Endothelial cell of umbilical vein (primary cell): ENCODE data around the gene DNAJB9. TPM values are rescaled to one million over a fixed set of nuclear protein-coding genes. Genes with fewer than 3 reads are reported as not detected.

Experiments
- BruUV-seq: library from RNA; stranded (reverse); fragments of 400-500 nt; replicated peaks from 2 replicates; lab custom pipeline; 2021; lab: Mats Ljungman, UMichigan
- CTCF ChIA-PET: fragments of 300-600, 350-600 bp; sonication (Branson Sonifier 250); formaldehyde crosslinking; loops from one replicate; lab custom pipeline; 2021; ENCODE audit warnings: antibody characterized with exemption, inconsistent platforms; lab: Charles Lee
- POLR2A ChIA-PET: fragments of 300-600, 350-600 bp; sonication (Branson Sonifier 250); formaldehyde crosslinking; loops from one replicate; lab custom pipeline; 2021; ENCODE audit warnings: antibody characterized with exemption, inconsistent platforms; lab: Charles Lee
- DNase-seq: peaks from one replicate; pipeline ENCODE4 v3.0.0-alpha.2; 2011; ENCODE audit warnings: low read depth, low spot score
- FAIRE-seq: peaks from 2 replicates; lab custom pipeline; 2011; peaks lifted over from hg19 to GRCh38; lab: Jason Lieb, UNC
- H2AFZ ChIP-seq: 2 replicates; pipeline ENCODE4 v1.6.0; 2012; ENCODE audit warnings: low read depth, low read length, control low read depth, inconsistent platforms
- H3K27ac ChIP-seq: 2 replicates; pipeline ENCODE4 v1.5.1; 2011; ENCODE audit warnings: low read depth, mild to moderate bottlenecking, control low read depth, low read length, moderate library complexity; ENCODE audit not compliant: insufficient read depth
- H3K27me3 ChIP-seq, 2 experiments: 2 replicates each; pipeline versions ENCODE4 v1.6.0 to v1.6.1; 2011; ENCODE audit warnings: low read length in 2 of 2, mixed read lengths in 1 of 2; ENCODE audit not compliant: control insufficient read depth in 2 of 2, insufficient read depth in 2 of 2
- H3K36me3 ChIP-seq, 2 experiments: 2 replicates in 1 of 2; 3 replicates in 1 of 2; pipeline ENCODE4 v1.5.1; 2011; ENCODE audit warnings: low read length in 2 of 2, mild to moderate bottlenecking in 1 of 2, moderate library complexity in 1 of 2; ENCODE audit not compliant: control insufficient read depth in 2 of 2, insufficient read depth in 2 of 2; ENCODE audit errors: extremely low read depth in 1 of 2
- H3K4me1 ChIP-seq: 3 replicates; pipeline ENCODE4 v1.5.1; 2011; ENCODE audit warnings: mild to moderate bottlenecking, low read length; ENCODE audit not compliant: control insufficient read depth, insufficient read depth; ENCODE audit errors: extremely low read depth
- H3K4me2 ChIP-seq: 2 replicates; pipeline ENCODE4 v1.6.1; 2011; ENCODE audit warnings: low read length, control low read depth, mixed read lengths; ENCODE audit not compliant: insufficient read depth
- H3K4me3 ChIP-seq, 3 experiments: fragments of 200-600 bp in 1 of 3; sonication (generic), shearing (Covaris generic) in 1 of 3; replicated peaks in 1 of 3; 2 replicates each; pipeline ENCODE4 v1.5.1; 2011 to 2016; ENCODE audit warnings: control low read depth in 3 of 3, low read length in 3 of 3, mild to moderate bottlenecking in 2 of 3, inconsistent platforms in 1 of 3, low read depth in 1 of 3, moderate library complexity in 1 of 3; ENCODE audit not compliant: insufficient read depth in 1 of 3
- H3K79me2 ChIP-seq: 2 replicates; pipeline ENCODE4 v1.6.0; 2012; ENCODE audit warnings: low read length, inconsistent platforms; ENCODE audit not compliant: control insufficient read depth, insufficient read depth
- H3K9ac ChIP-seq: replicated peaks from 2 replicates; pipeline ENCODE3; 2011; ENCODE audit warnings: low read length, control low read depth; ENCODE audit not compliant: insufficient read depth; ENCODE audit errors: extremely low read depth
- H3K9me1 ChIP-seq: replicated peaks from 3 replicates; pipeline ENCODE4 v1.6.0; 2011; ENCODE audit warnings: mild to moderate bottlenecking, low read length; ENCODE audit not compliant: control insufficient read depth, insufficient read depth; ENCODE audit errors: extremely low read depth
- H3K9me3 ChIP-seq: replicated peaks from 2 replicates; pipeline ENCODE4 v1.5.1; 2012; ENCODE audit warnings: low read length, inconsistent platforms; ENCODE audit not compliant: control insufficient read depth, insufficient read depth
- H4K20me1 ChIP-seq: replicated peaks from 2 replicates; pipeline ENCODE3; 2011; ENCODE audit warnings: mild to moderate bottlenecking, low read length; ENCODE audit not compliant: control insufficient read depth, insufficient read depth; ENCODE audit errors: extremely low read depth
- CTCF ChIP-seq, 2 donors: IDR thresholded peaks; 1 replicate in 1 of 2; 2 replicates in 1 of 2; pipeline ENCODE4 v1.5.1; 2011; ENCODE audit warnings: low read length in 2 of 2, mild to moderate bottlenecking in 2 of 2, moderate library complexity in 2 of 2, control low read depth in 1 of 2, inconsistent platforms in 1 of 2, low read depth in 1 of 2; ENCODE audit not compliant: insufficient read depth in 1 of 2; ENCODE audit errors: extremely low read depth in 1 of 2
- GATA2 ChIP-seq: IDR thresholded peaks from 2 replicates; pipeline ENCODE4 v1.7.0; 2011; ENCODE audit warnings: low read depth, mild to moderate bottlenecking, moderate library complexity, mixed read lengths, low read length; ENCODE audit not compliant: insufficient read length, insufficient read depth
- MAX ChIP-seq: IDR thresholded peaks from 2 replicates; pipeline ENCODE4 v1.6.1; 2011; ENCODE audit not compliant: insufficient read depth, insufficient read length
- MYC ChIP-seq: IDR thresholded peaks from one replicate; pipeline ENCODE4 v1.6.1; 2011; ENCODE audit warnings: mild to moderate bottlenecking, low read depth, low read length
- POLR2A ChIP-seq: IDR thresholded peaks from 2 replicates; pipeline ENCODE4 v1.6.1; 2012; ENCODE audit warnings: low read depth, mild to moderate bottlenecking, control low read depth, low read length
- dilution Hi-C: fragments of 300-500 bp; cut with MboI; formaldehyde crosslinking; loops from one replicate; pipeline ENCODE4 v1.15.0; 2019; ENCODE audit warnings: low sequenced_read_pairs; ENCODE audit not compliant: extremely low pct_ligation_motif_present
- intact Hi-C: fragments of 100-400 bp; cut with micrococcal nuclease; formaldehyde crosslinking; loops from one replicate; pipeline ENCODE4 v1.10.0; 2022
- polyA plus RNA-seq, 4 experiments: library from polyadenylated mRNA; depleted of rRNA in 3 of 4; stranded (reverse) in 3 of 4; unstranded in 1 of 4; fragments of >200 nt; gene quantifications; 2 replicates each; pipeline versions ENCODE4 v1.2.1 to v1.2.3, GENCODE V29; 2011 to 2012; ENCODE audit warnings: missing spikeins in 1 of 4
- total RNA-seq: library from RNA; stranded (reverse); gene quantifications from 2 replicates; pipeline ENCODE4 v1.2.3, GENCODE V29; 2021

The DNAJB9 gene
- total and polyA plus RNA-seq, 2 donors (not counting 3 experiments of a cell fraction or from before 2014, with no cell fraction given), result 11.7 to 11.9 TPM

- Histone ChIP-seq H3K4me3 (no peak overlapping the region), H2AFZ (no peak overlapping the region), H3K27me3 (no peaks in the 10 kb centered on the region), H3K27ac (no peak overlapping the region), H3K4me2 (no peak overlapping the region), H3K9ac (no peak overlapping the region), H4K20me1 (no peaks in the 10 kb centered on the region), H3K79me2 (no peaks in the 10 kb centered on the region), H3K9me1 (no peaks in the 10 kb centered on the region), H3K9me3 (no peaks in the 10 kb centered on the region), H3K4me1 (no peaks in the 10 kb centered on the region), H3K36me3 (no peaks in the 10 kb centered on the region)
- no peak for DNase-seq
- ChIA-PET POLR2A (no interaction called here), CTCF (no interaction called here)
- BruUV-seq, result no TSS peak
- TF ChIP-seq MAX (no peak), CTCF (IDR thresholded peaks at IDR 0.05; ENCODE audit: extremely low read depth in 1 of 2, insufficient read depth in 1 of 2, low read depth in 1 of 2, low read length in 2 of 2) (no peak)
- dilution Hi-C loops (no loop called here), intact Hi-C loops (no loop called here)
- no peak for FAIRE-seq
Measured at GRCh38 chr7:108533712-108534111, 36.0 kb upstream of the DNAJB9 start.

GRCh38 chr7:108535257-108535656, 34.4 kb upstream of the DNAJB9 start:
- POLR2A ChIA-PET, result no interaction called here
- Histone ChIP-seq H3K9me1 (no peaks in the 10 kb centered on the region), H3K36me3 (no peaks in the 10 kb centered on the region), H3K9ac (no peak overlapping the region), H3K4me2 (no peak overlapping the region), H2AFZ (no peak overlapping the region), H3K9me3 (no peaks in the 10 kb centered on the region), H4K20me1 (no peaks in the 10 kb centered on the region), H3K27me3 (no peaks in the 10 kb centered on the region), H3K4me3 (no peak overlapping the region), H3K27ac (no peak overlapping the region), H3K4me1 (no peaks in the 10 kb centered on the region), H3K79me2 (no peaks in the 10 kb centered on the region)
- TF ChIP-seq GATA2 (no peak), POLR2A (no peak), MYC (no peak)
- CTCF ChIA-PET, result no interaction called here
- FAIRE-seq (no peak), DNase-seq (no peak)
- intact Hi-C loops, result no loop called here
- no TSS peak for BruUV-seq
- dilution Hi-C loops, result no loop called here
